Hematopoietic multipotent progenitor cell treated with erythropoietin and hydrocortisone succinate and interleukin-3 and kit ligand, for 15 days (in vitro differentiated cells): ENCODE results near the gene DUSP23.

Experiments
- DNase-seq: peaks from one replicate; pipeline ENCODE4 v3.0.0-alpha.2; 2015; ENCODE audit warnings: low spot score

The DUSP23 gene

DNA sequence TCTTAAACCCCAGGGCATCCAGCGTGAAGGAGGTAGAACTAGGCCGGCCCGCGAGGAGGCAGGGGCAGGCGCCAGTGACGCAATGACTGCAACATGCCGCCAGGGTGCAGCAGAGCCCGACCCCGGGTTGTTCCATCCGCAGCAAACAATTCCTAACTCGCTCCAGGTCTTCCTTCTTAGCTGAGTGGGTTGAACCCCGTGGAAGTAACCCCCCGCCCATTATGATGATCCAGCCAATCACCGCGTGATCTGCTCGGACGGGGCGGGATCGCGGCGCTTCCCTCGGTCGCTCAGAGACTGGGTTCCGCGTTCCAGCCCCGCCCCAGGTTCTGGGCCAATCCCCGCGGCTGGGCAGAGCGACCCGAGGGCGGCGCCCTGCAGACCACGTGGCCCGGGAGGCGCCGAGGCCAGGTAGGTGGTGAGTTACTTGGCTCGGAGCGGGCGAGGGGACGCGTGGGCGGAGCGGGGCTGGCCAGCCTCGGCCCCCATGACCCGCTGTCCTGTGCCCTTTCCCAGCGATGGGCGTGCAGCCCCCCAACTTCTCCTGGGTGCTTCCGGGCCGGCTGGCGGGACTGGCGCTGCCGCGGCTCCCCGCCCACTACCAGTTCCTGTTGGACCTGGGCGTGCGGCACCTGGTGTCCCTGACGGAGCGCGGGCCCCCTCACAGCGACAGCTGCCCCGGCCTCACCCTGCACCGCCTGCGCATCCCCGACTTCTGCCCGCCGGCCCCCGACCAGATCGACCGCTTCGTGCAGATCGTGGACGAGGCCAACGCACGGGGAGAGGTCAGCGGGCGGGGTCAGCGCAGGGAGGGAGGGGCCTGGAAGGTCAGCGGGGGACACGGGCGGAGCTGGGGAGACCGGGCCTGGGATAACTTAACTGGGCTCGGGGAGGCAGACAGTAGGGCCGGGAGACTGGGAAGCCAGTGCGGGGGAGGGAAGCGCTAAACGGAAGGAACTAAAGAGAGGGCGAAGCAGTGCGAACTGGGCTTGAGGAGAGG lies at the start of gene DUSP23:
Gene DUSP23, plus strand, starts transcription at position 380 of the 1,000 bp plus-strand sequence. Its CDS starts 139 bp downstream, at position 519.
- DNase-seq, result peak; percentile 84

DNA sequence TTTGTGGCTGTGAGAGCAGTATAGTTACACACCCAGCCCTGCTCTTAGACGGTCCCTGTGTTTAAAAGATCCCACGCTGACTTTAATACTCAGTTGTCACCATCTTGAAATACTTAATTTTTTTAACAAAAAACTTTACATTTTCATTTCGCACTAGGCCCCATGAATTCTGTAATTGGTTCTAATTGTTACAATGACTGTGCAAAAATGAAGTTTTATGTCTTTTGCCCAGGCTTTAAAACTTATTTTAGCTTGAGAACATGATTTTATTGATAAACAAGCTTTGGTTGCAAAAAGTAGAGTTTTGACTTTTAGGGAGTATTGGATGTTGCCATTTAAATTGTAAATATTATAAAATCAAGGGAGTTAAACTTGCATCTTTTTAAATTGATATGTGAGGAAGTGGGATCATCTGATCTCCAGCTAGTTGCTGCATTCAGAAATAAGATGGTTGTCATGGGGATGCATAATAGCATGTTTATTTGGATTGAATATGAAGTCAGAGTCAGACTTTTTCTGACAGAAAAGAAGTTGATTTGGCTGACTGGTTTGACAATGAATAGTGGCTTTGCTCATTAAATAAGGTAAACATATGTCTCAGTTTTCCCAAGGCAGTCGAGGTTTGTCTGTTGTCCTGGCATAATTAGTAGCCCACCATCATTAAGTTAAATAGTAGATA lies 43.4 kb upstream of the DUSP23 start:
- no peak for DNase-seq

DNA sequence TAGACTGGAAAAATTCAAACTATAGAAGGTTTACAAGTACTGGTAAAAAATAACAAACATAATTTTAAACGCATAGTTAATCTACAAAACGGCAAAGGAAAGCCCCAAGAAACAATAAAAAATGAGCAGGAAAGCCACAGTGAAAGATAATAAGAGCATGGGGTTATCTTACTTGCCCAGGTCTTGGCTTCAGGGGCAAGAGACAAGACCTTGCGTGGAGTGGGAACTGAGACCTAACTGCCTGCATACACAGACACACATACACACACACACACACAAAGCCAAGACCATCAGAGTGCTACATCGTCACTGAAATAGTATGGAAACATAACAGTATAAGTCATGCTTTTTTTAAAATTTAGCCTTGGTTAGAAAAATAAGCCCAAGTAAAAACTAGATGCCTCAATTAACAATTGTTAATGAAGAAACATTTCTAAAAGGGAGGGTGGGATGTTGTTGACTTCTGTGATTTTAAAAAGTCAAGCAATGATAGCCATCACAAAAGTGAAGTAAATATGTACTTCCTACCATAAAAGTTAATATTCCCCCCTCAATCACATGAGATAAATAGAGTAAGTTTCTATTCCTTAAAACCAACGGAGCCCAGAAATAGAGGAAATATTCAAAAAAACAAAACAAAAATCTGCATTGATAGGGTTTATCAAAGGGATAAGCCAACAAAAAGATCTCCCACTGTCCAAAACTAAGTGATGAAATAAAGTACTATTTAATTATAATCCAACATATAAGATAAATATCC lies 36.9 kb upstream of the DUSP23 start:
- DNase-seq, result no peak

DNA sequence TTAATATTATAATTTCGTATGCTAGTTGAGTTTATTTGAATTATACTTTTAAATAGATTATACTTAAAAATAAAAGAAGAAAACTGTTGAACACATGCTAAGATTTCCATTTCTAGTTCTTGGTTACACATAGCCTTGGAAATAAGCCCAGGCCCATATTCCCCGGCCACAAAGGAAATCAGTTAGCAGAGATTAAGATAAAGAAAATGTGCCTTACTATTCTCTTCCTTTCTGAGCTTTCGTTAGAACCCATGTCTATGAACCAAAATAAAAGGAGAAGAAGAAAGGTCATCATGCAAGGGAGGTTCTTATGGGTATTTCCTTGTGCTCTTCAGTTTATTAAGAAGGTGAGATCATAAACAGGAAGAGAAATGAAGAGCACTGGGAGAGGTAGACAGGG lies 34.1 kb upstream of the DUSP23 start:
- DNase-seq, result no peak

DNA sequence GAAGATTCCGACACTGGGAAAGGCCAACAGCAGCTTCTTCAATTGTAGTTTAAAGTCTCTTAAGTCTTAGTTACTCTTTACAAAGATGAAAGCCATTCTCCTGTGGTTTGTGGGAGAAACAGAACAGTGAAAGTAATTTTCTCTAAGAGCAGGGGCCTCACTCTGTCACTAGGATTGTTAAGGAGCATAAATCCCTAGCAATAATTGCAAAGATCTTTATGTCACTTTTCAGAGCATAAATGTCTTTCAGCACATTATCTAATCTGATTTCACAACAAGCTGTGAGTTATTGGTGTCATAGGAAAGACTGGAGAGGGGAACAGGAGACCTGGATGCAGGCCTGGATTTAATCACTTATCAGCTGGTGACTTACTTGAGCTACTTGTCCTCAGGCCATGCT lies 32.4 kb upstream of the DUSP23 start:
- DNase-seq, result no peak

DNA sequence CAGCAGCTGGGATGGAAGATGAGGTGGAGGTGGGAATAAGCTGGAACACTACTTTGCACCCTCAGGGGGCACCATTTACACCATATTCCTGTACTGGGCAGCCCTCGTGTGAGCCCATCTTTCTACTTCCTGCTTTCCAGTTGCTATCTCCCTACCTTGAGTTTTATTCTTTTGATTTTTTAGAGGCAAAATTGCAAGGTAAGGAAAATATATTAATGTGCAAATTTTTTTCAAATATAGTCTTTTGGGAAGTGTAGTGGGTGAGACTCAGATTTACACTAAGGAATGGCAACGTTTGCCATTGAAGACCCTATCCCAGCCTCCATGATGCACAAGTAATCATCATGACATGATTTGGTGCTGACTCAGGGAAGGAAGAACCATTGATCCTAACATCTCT lies 31.1 kb upstream of the DUSP23 start:
- DNase-seq, result no peak

DNA sequence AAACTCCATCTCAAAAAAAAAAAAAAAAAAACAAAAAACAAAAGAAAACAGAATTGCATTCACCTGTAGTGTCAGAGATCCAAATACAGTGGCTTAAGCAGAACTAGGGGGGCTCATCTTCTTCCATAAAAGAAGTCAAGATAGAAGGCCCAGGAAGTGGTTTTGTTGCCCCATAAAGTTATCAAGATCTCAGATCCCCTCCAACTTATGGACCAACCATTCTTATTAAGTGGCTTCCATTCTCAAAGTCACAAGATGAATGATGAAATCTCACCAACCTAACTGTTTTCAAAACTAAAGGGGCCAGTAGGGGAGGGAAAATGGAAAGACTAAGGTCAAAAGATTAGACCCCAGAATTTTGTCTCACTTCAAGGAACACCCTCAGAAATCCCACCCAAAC lies 30.1 kb upstream of the DUSP23 start:
- no peak for DNase-seq

DNA sequence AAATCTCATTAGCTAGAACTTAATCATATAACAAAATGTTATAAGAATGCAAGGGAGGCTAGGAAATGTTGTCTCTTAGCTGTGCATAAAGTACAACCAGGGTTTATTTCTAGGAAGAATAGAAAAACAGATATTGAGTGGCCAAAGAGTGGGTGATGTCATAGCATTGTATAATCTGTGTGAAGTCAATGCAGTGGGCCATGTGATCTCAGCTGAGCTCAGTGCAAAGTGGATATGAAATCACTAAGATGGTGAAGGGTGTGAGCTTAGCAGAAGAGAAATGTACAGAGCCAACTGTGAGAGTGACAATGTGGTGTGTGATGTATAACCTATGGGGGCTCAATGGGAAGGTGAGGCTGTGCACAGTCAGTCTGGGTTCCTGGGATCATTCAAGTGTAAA lies 29.7 kb upstream of the DUSP23 start:
- DNase-seq, result no peak

DNA sequence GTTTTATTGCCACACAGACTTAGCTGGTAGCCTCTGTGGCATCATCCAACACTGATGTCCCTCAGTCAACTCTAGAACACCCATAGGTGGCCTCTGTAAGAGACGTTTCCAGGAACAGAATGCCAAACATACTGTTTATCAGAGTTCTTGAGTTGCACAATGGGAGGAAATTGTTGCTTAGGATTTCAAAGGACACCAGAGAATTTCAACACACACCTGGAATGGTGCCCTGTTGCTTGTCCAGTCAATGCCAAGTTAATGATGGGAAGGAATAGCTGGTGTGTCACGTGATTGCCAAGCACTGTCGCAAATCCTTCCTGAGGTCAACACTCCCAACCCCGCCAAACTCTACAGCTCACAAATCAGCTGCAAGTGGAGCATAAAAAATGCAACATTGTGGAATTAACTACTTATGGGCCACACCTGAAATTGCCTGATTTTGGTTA lies 28.6 kb upstream of the DUSP23 start:
- DNase-seq, result no peak

DNA sequence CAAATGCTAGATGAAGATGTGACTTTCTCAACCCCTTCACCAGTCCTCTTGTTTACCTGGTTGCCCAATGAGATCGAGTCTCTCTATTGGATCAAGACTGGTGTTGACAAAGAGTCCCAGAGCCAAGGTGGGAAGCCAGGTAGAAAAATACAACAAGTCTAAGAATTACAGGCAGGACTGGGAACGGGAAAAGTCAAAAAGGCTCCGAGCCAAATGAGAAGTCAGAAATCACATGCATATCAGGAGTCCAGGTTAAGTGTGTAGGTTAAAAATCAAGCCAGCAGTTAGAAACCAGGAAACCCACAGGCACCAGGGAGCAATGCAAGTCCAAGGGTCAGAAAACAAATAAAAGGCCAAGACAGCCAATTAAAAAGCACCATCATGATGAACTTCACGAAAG lies 27.4 kb upstream of the DUSP23 start:
- DNase-seq, result no peak

DNA sequence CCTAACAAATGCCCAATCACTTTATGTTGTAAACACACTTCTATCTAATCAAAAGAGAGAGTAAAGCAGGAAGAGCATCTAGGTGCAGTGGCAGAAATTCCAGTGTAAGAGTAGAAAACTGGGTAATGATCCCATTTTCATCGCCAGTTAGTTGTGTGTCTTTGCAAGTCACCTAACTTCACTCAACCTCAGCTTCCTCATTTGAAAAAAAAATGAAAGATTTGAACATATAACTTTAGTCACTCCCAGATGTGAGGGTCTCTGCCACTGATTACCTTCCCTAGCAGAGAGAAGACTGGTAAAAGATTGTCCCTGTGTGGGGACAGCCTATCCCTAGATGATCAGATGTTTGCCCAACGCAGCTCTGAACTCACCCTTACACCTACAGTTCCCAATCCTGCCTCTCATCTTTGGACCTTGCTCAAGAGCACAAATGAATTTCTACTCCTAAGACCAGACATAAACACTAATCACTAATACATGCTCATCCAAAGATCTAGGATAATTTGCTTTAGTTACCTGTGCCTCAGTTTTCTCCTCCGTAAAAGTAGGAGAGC lies 25.2 kb upstream of the DUSP23 start:
- no peak for DNase-seq

DNA sequence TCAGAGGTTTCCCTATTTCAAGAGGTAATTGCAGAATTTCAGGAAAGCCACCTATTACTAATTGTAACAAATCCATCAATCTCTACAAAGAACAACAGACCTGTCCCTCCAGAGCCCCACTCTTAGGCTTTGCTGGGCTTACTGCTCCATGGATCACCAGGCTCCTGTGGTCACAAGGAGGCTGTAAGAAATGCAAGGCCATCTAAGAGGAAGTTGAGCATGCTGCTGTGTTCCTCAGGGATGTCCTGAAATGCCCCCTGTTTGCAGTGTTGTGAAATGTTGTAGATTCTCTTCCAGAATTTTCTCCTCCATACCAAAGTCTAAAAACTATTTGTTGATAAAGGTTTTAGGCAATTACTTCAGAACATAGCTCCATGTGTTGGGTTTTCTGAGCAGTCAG lies 24.4 kb upstream of the DUSP23 start:
- no peak for DNase-seq

DNA sequence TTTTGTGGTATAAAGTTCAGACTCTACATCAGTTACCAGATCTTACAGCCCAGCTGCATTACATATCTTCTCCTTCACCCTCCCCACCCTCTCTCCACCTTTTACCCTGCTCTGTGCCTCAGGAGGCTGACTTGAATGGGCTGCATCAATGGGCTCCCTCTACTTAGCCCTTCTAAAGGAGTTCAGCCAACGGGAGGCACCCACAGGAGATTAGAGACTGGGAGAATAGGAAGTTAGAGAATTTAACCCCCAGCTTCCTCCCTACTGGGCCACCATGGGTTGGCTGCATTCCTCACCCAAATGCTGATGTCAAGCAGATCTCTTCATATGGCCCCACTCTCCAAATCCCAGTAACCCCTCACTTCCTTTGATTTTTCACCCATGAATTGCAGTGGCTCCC lies 17.1 kb upstream of the DUSP23 start:
- no peak for DNase-seq

DNA sequence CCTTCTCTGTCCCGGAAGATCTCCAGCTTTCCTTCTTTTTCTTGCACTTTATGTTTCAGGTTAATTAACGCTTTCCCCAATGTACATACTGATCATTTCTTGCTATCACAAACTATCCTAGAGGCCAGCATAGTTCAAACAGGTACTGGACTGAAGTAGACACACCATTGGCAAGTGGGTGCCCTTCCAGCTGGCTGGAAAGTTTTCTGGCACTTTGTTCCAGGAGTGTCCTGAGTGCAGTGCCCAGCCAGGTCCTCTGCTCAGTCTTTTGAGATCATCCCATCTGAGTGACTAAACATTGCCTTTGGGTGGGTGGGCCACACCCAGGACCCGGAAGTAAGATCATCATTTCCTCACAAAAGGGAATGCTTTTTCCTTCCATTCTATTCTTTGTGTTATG lies 15.0 kb upstream of the DUSP23 start:
- DNase-seq, result no peak

DNA sequence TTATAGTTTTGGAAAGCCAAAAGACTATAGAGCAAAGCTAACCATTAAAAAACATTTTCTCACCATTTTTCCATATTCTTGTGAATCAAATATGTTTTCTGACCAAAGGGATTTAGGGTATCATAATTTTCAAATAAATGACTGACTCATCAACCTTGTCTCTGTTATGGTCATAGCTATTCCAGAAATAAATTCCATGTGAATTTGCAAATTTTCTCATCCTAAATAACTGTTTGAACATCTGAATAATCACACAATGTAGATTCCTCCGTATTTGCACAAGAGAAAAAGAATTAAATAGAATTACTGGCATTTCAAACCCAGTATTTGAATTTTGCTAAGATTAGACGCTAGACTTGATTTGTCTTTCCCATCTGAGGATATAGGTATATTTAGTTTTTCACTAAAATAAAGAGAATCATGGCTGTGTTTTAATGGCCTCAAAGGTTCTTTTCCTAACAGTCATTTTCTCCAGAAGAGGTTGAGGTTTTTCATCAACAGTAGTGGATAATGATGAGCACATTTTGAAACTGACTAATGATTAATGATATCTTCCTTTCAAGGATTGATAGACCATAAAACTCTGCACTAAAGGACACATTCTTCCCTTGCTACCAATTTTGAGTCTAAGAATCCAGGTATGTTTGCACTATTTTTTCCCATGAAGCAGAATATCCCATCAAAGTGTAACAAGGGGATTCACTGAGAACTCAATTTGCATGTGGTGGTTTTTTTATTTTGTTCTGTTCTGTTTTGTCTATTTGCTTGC lies 9.5 kb upstream of the DUSP23 start:
- no peak for DNase-seq

DNA sequence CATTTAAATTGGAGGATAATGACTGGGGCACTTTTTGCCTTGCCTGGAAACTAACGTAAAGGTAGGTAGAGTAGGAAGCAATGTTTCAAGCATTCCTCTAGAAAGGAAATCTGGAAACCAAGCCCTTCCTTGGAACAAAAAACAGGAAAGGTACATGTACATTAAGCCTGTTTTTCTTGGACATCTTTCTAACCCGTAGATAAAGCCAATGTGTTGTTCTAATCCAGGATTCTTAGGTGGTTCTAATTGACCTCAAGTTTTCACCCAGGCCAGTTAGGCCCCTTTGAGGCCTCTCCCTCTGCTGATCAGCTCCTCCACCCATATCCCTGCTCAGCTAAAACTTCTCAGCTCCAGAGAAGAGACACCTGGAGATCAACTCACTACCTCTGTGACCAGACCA lies 6.3 kb upstream of the DUSP23 start:
- DNase-seq, result no peak

DNA sequence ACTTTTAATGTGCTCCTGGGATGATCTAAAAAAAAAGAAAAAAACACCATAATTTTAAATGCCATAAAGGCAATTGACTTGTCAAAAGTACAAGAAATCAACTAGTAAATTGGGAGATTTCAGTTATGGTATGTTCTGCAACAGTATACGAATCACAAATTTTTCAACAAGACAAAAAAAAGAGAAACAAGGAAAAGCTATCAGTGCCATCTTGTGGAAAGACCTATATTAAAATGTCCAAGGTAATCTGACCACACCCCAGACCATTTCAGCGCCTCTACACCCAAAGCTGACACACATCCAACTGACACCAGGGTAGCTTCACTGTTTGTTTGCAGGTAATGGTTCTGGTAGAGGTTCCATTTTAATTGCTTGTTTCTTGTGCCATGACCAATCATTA lies 5.0 kb upstream of the DUSP23 start:
- no peak for DNase-seq

DNA sequence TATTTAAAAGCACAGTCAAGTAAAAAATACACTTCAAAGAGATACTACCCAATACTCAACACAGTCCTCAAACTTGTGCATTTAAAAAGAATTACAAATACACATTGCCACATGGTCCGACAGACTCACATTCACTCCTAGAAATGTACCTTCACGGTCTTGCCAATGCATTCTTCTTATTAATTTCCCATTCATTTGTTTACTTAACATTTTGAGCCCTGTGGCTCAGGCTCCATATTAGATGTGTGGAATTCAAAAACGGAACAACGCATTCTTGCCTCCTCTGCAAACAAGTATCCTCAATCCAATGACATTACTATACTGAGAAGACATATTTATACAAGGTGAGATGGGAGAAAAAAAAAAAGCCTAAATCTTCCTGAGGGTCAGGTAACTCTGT lies 2.5 kb upstream of the DUSP23 start:
- no peak for DNase-seq

DNA sequence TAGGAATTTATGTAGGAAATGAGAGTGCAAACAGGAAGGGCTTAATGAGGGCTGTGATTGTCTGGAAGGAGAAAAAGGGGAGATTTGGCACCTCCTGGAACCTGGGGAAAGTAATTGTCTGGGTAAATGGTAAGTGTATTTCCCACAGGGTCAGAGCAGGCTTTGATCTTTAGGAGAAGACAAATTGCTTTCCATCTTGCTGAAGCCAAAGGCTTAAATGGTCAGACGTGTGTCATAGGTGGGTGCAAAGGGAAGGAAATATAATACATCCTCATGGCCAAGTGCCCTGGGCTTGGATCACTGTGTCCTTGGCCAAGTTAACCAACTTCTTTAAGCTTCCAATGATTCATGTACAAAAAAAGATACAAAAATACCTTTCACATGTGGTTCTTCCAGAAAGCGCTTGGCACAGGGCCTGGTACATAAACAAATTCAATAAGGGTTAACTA lies 1.3 kb upstream of the DUSP23 start:
- no peak for DNase-seq

DNA sequence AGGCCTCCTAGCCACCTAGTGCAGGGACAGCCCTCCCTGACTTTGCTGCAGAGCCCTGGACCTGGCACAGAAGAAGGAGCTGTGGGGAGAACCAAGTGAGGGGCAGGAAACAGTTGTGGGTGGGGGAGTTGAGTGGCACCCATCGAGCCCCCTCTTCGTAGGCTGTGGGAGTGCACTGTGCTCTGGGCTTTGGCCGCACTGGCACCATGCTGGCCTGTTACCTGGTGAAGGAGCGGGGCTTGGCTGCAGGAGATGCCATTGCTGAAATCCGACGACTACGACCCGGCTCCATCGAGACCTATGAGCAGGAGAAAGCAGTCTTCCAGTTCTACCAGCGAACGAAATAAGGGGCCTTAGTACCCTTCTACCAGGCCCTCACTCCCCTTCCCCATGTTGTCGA lies 1.2 kb downstream of the DUSP23 start:
- DNase-seq, result no peak

DNA sequence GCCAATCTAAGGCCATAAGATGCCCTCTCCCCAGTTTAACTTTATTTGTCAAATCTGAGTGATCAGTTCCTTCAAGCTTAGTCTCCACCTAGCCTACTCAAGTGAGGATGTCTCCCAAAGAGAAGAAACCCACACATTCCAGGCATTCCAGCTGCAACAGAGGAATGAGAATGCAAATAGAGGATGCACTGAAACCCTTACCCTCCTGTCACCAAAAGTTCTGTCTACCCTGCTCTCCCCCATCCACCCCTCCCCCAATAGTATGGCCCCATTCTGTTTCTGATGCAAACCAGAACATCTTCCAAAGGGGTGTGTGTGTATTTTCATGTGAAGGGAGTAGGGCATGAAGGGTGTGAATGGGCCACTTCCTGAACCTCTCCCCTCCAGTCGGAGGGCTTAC lies 3.0 kb downstream of the DUSP23 start:
- DNase-seq, result no peak
